Brain microvascular endothelial cell (primary cell): ENCODE measurements around the gene MGAT3.
"Not testable (repeated sequence)": the region's sequence is repeated elsewhere in the genome, so short reads cannot be mapped to it uniquely, and the experiment has no call there.

ENCODE experiments used
- DNase-seq: peaks from one replicate; pipeline ENCODE4 v3.0.0-alpha.2; 2020
- H3K27ac ChIP-seq: fragments of 250-450 bp; sonication (Bioruptor Pico); 2 replicates; pipeline ENCODE4 v1.5.1; 2020; ENCODE audit warnings: mild to moderate bottlenecking, moderate library complexity
- H3K27me3 ChIP-seq: fragments of 250-450 bp; sonication (Bioruptor Pico); replicated peaks from 2 replicates; pipeline ENCODE4 v1.5.1; 2020; ENCODE audit warnings: mild to moderate bottlenecking
- H3K36me3 ChIP-seq: fragments of 250-450 bp; sonication (Bioruptor Pico); replicated peaks from 2 replicates; pipeline ENCODE4 v1.5.1; 2020; ENCODE audit warnings: mild to moderate bottlenecking
- H3K4me3 ChIP-seq: 2 replicates; pipeline ENCODE4 v1.5.1; 2011; ENCODE audit warnings: low read depth, mild to moderate bottlenecking, control low read depth, low read length, moderate library complexity
- in situ Hi-C: cut with HindIII; loops from 2 replicates; pipeline ENCODE4 v1.10.0; 2017; ENCODE audit warnings: low sequenced_read_pairs, low pct_ligation_motif_present
- TF ChIP-seq, protein P1 (sequence below): IDR thresholded peaks from 2 replicates; pipeline ENCODE4 v1.5.1; 2011; ENCODE audit warnings: low read depth, mild to moderate bottlenecking, moderate library complexity, low read length, control low read depth, inconsistent platforms; ENCODE audit errors: missing control alignments

The MGAT3 gene, protein sequence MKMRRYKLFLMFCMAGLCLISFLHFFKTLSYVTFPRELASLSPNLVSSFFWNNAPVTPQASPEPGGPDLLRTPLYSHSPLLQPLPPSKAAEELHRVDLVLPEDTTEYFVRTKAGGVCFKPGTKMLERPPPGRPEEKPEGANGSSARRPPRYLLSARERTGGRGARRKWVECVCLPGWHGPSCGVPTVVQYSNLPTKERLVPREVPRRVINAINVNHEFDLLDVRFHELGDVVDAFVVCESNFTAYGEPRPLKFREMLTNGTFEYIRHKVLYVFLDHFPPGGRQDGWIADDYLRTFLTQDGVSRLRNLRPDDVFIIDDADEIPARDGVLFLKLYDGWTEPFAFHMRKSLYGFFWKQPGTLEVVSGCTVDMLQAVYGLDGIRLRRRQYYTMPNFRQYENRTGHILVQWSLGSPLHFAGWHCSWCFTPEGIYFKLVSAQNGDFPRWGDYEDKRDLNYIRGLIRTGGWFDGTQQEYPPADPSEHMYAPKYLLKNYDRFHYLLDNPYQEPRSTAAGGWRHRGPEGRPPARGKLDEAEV

DNA sequence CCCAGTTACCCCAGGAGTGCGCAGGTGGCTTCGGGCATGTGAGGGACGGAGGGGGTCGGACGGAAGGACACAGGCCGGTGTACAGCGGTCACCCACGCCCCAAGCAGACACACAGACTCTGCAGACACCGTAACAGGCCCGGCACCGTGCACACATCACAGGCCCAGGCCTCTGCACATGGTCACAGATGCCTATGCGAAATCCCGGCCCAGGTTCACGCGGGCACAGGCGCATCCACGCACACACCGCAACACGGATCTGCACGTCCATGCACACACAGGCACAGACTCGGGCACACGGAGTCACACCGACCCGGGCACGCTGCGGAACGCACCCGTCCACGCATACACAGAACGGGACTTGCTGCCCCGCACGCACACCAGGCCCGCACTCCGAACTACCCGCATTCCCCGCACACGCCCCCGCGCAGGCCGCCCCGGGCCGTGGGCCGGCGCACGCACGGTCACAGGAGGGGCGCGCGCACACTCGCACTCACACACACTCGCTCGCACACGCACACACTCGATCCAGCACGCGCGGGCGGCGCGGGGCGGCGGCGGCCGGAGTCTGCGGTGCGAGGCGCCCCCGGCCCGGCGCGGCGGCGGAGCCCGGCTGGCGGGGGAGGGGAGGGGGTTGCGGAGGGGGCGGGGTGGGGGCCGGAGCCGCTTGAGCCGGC is at the start of gene MGAT3:
Gene MGAT3 (plus strand): TSS at position 491 of the 676 bp plus-strand sequence. CDS start 30,336 bp downstream, outside the sequence.
- H3K4me3 ChIP-seq, result no peak within 1 kb of the TSS
- TF ChIP-seq, protein P1, sequence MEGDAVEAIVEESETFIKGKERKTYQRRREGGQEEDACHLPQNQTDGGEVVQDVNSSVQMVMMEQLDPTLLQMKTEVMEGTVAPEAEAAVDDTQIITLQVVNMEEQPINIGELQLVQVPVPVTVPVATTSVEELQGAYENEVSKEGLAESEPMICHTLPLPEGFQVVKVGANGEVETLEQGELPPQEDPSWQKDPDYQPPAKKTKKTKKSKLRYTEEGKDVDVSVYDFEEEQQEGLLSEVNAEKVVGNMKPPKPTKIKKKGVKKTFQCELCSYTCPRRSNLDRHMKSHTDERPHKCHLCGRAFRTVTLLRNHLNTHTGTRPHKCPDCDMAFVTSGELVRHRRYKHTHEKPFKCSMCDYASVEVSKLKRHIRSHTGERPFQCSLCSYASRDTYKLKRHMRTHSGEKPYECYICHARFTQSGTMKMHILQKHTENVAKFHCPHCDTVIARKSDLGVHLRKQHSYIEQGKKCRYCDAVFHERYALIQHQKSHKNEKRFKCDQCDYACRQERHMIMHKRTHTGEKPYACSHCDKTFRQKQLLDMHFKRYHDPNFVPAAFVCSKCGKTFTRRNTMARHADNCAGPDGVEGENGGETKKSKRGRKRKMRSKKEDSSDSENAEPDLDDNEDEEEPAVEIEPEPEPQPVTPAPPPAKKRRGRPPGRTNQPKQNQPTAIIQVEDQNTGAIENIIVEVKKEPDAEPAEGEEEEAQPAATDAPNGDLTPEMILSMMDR, result no peak
- DNase-seq, result no peak
- no peak within 1 kb of the TSS for H3K27ac ChIP-seq
- H3K27me3 ChIP-seq, result peaks cover 14% of the 10 kb centered on the region
- in situ Hi-C loops, result no loop called here
- H3K36me3 ChIP-seq, result no peaks in the 10 kb centered on the region

DNA sequence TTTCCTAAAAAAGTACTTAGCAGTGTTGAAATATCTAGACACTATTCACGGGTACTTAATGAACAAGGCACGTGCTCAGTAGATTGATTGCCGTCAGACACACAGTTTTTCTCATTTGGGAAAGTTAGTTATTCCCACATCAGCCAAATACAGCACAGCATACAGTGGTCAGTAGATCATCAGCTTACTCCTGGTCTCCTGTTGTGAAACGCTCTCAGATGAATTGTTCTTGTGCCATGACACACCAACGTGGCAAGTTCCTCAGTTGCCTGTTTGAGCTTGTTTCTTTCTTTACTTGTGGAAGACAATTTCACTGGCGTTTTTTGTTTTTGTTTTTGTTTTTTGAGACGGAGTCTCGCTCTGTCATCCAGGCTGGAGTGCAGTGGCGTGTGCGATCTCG is 48.6 kb upstream of the MGAT3 start:
- TF ChIP-seq, protein P1, result no peak
- Histone ChIP-seq H3K4me3 (no peak overlapping the region), H3K27me3 (no peaks in the 10 kb centered on the region), H3K36me3 (no peaks in the 10 kb centered on the region), H3K27ac (no peak overlapping the region)
- in situ Hi-C loops, result loop anchor here (25.0 kb wide), 1 partner anchor 104 kb away; the partner anchor contains the start of genes ATF4 and MIEF1
- DNase-seq, result no peak

DNA sequence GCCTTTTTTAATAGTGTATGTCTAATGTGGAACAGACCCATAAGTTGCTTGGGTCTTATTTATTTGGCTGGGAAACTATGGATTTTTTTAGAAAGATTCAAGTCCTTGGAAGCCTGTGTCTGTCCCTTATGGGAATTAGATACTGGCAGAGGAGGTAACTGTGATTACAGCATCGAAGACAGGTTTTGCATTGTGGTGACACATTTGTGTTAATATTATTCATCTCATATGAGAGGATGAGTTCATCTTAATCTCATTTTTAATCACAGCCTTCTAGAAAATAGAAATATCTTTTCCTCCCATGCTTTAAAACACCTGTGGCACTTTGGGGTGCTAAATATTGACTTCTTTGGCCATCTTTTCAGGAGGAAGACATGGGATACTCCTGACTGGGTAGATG is 48.0 kb upstream of the MGAT3 start:
- in situ Hi-C loops, result loop anchor here (25.0 kb wide), 1 partner anchor 103 kb away; the partner anchor contains the start of genes ATF4 and MIEF1
- DNase-seq, result no peak
- H3K36me3 ChIP-seq, result no peaks in the 10 kb centered on the region
- TF ChIP-seq, protein P1, result no peak
- H3K27ac ChIP-seq, result no peak overlapping the region
- H3K27me3 ChIP-seq, result no peaks in the 10 kb centered on the region
- H3K4me3 ChIP-seq, result no peak overlapping the region

DNA sequence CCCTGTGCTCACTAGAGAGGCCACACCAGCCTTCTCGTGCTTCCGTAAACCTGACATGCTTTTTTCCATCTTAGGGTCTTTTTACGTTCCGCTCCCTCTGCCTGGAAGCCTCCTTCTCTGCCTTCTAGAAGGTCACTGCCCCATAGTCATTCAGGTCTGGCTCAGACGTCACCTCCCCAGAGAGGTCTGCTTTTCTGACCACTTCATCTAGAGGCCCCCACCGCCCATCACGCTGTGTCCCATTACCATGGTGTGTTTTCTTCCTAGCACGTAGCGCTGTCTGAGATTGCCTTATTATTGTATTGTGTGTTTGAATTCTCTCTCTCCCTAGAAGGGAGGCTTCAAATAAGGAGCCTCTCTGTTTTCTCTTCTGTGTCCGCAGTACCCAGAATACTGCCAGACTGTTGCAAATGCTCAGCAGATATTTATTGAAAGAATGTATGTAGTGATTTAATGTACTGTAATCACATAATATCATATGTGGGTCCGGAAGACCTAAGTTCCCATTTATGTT is 47.2 kb upstream of the MGAT3 start:
- TF ChIP-seq, protein P1, result no peak
- no peak for DNase-seq
- in situ Hi-C loops, result loop anchor here (25.0 kb wide), 1 partner anchor 103 kb away; the partner anchor contains the start of genes ATF4 and MIEF1
- H3K36me3 ChIP-seq, result no peaks in the 10 kb centered on the region
- no peaks in the 10 kb centered on the region for H3K27me3 ChIP-seq
- H3K27ac ChIP-seq, result no peak overlapping the region
- no peak overlapping the region for H3K4me3 ChIP-seq

DNA sequence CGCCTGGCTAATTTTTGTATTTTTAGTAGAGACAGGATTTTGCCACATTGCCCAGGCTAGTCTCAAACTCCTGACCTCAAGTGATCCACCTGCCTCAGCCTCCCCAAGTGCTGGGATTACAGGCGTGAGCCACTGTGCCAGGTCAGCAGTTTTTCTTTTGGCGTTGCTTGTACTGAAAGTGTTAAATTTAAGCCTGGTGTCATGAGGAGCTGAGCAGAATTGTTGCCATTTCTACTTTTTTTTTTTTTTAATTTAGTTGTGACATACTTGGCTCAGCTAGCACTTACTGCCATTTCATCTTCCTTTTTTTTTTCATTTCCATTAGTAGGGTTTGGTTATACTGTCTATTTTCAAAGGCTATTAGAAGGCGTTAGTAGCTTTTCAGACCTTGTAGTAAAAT is 46.5 kb upstream of the MGAT3 start:
- Histone ChIP-seq H3K4me3 (no peak overlapping the region), H3K36me3 (no peaks in the 10 kb centered on the region), H3K27ac (no peak overlapping the region), H3K27me3 (no peaks in the 10 kb centered on the region)
- in situ Hi-C loops, result loop anchor here (25.0 kb wide), 1 partner anchor 102 kb away; the partner anchor contains the start of genes ATF4 and MIEF1
- TF ChIP-seq, protein P1, result no peak
- no peak for DNase-seq

DNA sequence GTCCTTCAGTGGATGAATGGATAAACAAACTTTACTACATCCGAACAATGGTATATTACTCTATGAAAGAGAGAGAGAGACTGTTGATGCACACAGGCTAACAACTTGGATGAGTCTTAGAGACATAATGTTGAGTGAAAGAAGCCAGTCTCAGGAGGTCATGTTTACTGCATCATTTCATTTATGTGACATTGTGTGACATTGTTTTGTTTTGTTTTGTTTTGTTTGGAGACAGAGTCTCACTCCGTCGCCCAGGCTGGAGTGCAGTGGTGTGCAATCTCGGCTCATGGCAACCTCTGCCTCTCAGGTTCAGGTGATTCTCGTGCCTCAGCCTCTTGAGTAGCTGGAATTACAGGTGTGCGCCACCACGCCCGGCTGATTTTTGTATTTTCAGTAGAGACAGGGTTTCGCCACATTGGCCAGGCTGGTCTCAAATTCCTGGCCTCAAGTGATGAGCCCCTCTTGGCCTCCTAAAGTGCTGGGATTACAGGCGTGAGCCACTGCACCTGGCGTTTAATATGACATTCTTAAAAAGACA is 44.9 kb upstream of the MGAT3 start:
- not testable (repeated sequence) for H3K4me3 ChIP-seq, H3K27ac ChIP-seq

DNA sequence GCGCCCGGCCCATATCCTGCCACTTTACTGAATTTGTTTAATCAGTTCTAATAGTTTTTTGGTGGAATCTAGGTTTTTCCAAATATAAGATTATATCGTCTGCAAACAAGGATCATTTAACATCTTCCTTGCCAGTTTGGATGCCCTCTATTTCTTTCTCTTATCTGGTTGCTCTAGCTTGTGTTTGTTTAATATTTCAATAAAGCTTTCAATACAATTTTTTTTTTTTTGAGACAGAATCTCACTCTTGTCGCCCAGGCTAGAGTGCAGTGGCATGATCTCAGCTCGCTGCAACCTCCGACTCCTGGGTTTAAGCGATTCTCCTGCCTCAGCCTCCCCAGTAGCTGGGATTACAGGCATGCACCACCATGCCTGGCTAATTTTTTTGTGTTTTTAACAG is 43.6 kb upstream of the MGAT3 start:
- not testable (repeated sequence) for H3K4me3 ChIP-seq, H3K27me3 ChIP-seq, DNase-seq, H3K27ac ChIP-seq
- in situ Hi-C loops, result loop anchor here (25.0 kb wide), 1 partner anchor 99 kb away; the partner anchor contains the start of genes ATF4 and MIEF1
- H3K36me3 ChIP-seq, result peaks cover 13% of the 10 kb centered on the region

More for the DNA sequence above, 44.9 kb upstream of the MGAT3 start:
- not testable (repeated sequence) for H3K27me3 ChIP-seq, DNase-seq
- in situ Hi-C loops, result loop anchor here (25.0 kb wide), 1 partner anchor 100 kb away; the partner anchor contains the start of genes ATF4 and MIEF1
- H3K36me3 ChIP-seq, result peaks cover 10% of the 10 kb centered on the region
